ENCODE data around the gene KIF14.

DNA sequence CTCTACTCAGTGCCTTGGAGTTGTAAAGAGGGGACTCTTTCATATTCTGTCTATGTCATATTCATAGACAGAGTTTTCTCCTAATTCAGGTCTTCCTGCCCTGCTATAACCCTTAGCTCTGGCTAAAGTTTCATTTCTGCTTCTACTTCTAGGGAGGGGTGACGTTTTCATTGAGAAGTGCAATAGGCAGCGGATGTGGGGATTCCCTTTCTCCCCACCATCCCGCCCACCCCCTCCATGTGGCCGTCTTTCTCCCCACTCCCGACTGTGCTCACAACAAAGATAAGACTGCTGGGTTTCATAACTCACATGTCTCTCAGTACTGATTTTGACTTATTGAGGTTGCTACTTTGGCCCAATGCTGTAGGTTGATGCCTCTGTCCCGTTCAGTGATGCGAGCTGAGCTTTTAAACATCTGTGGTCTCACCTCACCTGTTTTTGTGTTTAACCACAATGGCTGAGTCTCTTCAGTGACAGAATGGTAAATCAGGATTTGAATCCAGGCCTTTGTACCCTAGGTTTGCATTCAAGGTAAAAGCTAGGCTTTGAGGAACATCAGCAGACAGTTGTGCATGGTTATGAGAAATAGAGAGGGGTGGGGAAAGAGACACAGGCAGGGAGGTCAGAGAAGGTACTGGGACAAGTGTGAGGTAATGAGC, 7.8 kb upstream of the KIF14 start:
- no peak for TF ChIP-seq CTCF (IDR thresholded peaks at IDR 0.05; ENCODE audit: low read depth, low read length, poor library complexity, severe bottlenecking)
- TF ChIP-seq EZH2phosphoT487 (IDR thresholded peaks at IDR 0.05; ENCODE audit: borderline replicate concordance, low read length) = no peak

All from DOHH2 (cell line).